IMR-90 (cell line): Measurements from ENCODE around the gene SLC5A3. TPM values are rescaled to one million over a fixed set of nuclear protein-coding genes. Genes with fewer than 3 reads are reported as not detected.

Source experiments
- ATAC-seq: fragments of 200-7000 bp; cut with Tn5 transposase; 2 replicates; pipeline ENCODE4 v1.9.1; 2020; ENCODE audit warnings: low read depth, mild to moderate bottlenecking, moderate library complexity
- BruUV-seq: library from RNA; stranded (reverse); fragments of 400-500 nt; replicated peaks from 2 replicates; lab custom pipeline; 2021; lab: Mats Ljungman, UMichigan
- CTCF ChIA-PET: fragments of 300-600 bp; formaldehyde crosslinking; extraction: SDS; loops from one replicate; lab custom pipeline; 2021; ENCODE audit warnings: antibody characterized with exemption; lab: Yijun Ruan, JAX
- POLR2A ChIA-PET: fragments of 300-600 bp; sonication (Branson Sonifier 250); formaldehyde crosslinking; loops from one replicate; lab custom pipeline; 2022; ENCODE audit warnings: antibody characterized with exemption; ENCODE audit not compliant: unreplicated experiment; lab: Charles Lee
- DNase-seq: peaks from one replicate; pipeline ENCODE4 v3.0.0; 2013
- H2AFZ ChIP-seq: replicated peaks from 2 replicates; pipeline ENCODE3; 2013; ENCODE audit warnings: low read length, mild to moderate bottlenecking; ENCODE audit not compliant: poor library complexity
- H2AK5ac ChIP-seq: 2 replicates; pipeline ENCODE4 v1.6.1; 2013; ENCODE audit warnings: low read depth, low read length, inconsistent platforms
- H2AK9ac ChIP-seq: replicated peaks from 2 replicates; pipeline ENCODE3; 2013; ENCODE audit warnings: mild to moderate bottlenecking, low read depth, low read length, moderate library complexity; ENCODE audit not compliant: poor library complexity
- H2BK120ac ChIP-seq: 2 replicates; pipeline ENCODE4 v1.6.1; 2013; ENCODE audit warnings: low read depth, low read length, inconsistent platforms
- H2BK15ac ChIP-seq: 3 replicates; pipeline ENCODE4 v1.6.1; 2013; ENCODE audit warnings: low read depth, low read length, inconsistent platforms
- H2BK20ac ChIP-seq: 2 replicates; pipeline ENCODE4 v1.6.1; 2013; ENCODE audit warnings: low read depth, mild to moderate bottlenecking, inconsistent platforms, low read length, moderate library complexity
- H2BK5ac ChIP-seq: 2 replicates; pipeline ENCODE4 v1.6.1; 2013; ENCODE audit warnings: mild to moderate bottlenecking, low read depth, low read length, inconsistent platforms; ENCODE audit not compliant: poor library complexity, severe bottlenecking
- H3K14ac ChIP-seq: replicated peaks from 2 replicates; pipeline ENCODE4 v1.6.1; 2013; ENCODE audit warnings: low read depth, low read length, inconsistent platforms
- H3K18ac ChIP-seq: 2 replicates; pipeline ENCODE4 v1.6.1; 2013; ENCODE audit warnings: low read depth, low read length, control low read depth
- H3K23ac ChIP-seq: 2 replicates; pipeline ENCODE4 v1.6.1; 2013; ENCODE audit warnings: low read depth, low read length, inconsistent platforms
- H3K27ac ChIP-seq: 2 replicates; pipeline ENCODE4 v1.5.1; 2013; ENCODE audit warnings: mild to moderate bottlenecking, control low read depth, low read length; ENCODE audit not compliant: insufficient read depth
- H3K27me3 ChIP-seq: 2 replicates; pipeline ENCODE4 v1.6.1; 2013; ENCODE audit warnings: low read length; ENCODE audit not compliant: control insufficient read depth, insufficient read depth
- H3K36me3 ChIP-seq: 2 replicates; pipeline ENCODE4 v1.6.1; 2013; ENCODE audit warnings: low read length, mixed read lengths; ENCODE audit not compliant: control insufficient read depth, insufficient read depth
- H3K4ac ChIP-seq: 2 replicates; pipeline ENCODE4 v1.6.1; 2013; ENCODE audit warnings: low read depth, low read length, inconsistent platforms
- H3K4me1 ChIP-seq: 2 replicates; pipeline ENCODE4 v1.6.1; 2013; ENCODE audit warnings: low read length, mixed read lengths; ENCODE audit not compliant: control insufficient read depth, insufficient read depth
- H3K4me2 ChIP-seq: 2 replicates; pipeline ENCODE4 v1.6.1; 2013; ENCODE audit warnings: low read depth, mild to moderate bottlenecking, control low read depth, low read length, moderate library complexity
- H3K4me3 ChIP-seq: 2 replicates; pipeline ENCODE4 v1.5.1; 2013; ENCODE audit warnings: low read depth, mild to moderate bottlenecking, control low read depth, low read length, moderate library complexity; ENCODE audit not compliant: insufficient read depth
- H3K56ac ChIP-seq: 2 replicates; pipeline ENCODE4 v1.6.1; 2013; ENCODE audit warnings: low read length, inconsistent platforms; ENCODE audit not compliant: insufficient read depth; ENCODE audit errors: extremely low read depth
- H3K79me1 ChIP-seq, 2 experiments: 2 replicates each; pipeline ENCODE4 v1.6.1; 2013; ENCODE audit warnings: low read length in 2 of 2, inconsistent platforms in 1 of 2, low read depth in 1 of 2
- H3K9ac ChIP-seq: 2 replicates; pipeline ENCODE4 v1.6.1; 2013; ENCODE audit warnings: low read depth, low read length, control low read depth
- H3K9me1 ChIP-seq: 2 replicates; pipeline ENCODE4 v1.6.1; 2013; ENCODE audit warnings: low read length, inconsistent platforms; ENCODE audit not compliant: insufficient read depth
- H3K9me3 ChIP-seq: 2 replicates; pipeline ENCODE4 v1.6.1; 2013; ENCODE audit warnings: low read length; ENCODE audit not compliant: control insufficient read depth, insufficient read depth
- H4K20me1 ChIP-seq: 2 replicates; pipeline ENCODE4 v1.6.1; 2013; ENCODE audit warnings: low read length, inconsistent platforms; ENCODE audit not compliant: insufficient read depth
- H4K5ac ChIP-seq: 2 replicates; pipeline ENCODE4 v1.6.1; 2013; ENCODE audit warnings: mild to moderate bottlenecking, low read depth, low read length, control low read depth
- H4K8ac ChIP-seq, 2 experiments: 2 replicates each; pipeline ENCODE4 v1.6.1; 2013; ENCODE audit warnings: low read depth in 2 of 2, low read length in 2 of 2, control low read depth in 1 of 2, inconsistent platforms in 1 of 2
- H4K91ac ChIP-seq: 2 replicates; pipeline ENCODE4 v1.6.1; 2013; ENCODE audit warnings: low read depth, low read length, inconsistent platforms; ENCODE audit not compliant: insufficient read depth
- MAFK ChIP-seq: IDR thresholded peaks from 2 replicates; pipeline ENCODE4 v1.6.1; 2012; ENCODE audit warnings: low read depth, low read length, improper control_type of control experiment
- RFX5 ChIP-seq: IDR thresholded peaks from 2 replicates; pipeline ENCODE4 v1.8.0; 2012; ENCODE audit warnings: low read depth, mild to moderate bottlenecking, low read length, moderate library complexity
- dilution Hi-C: fragments of 300-500 bp; cut with HindIII; formaldehyde crosslinking; loops from one replicate; pipeline ENCODE4 v1.14.3; 2018; ENCODE audit warnings: low sequenced_read_pairs; ENCODE audit not compliant: unreplicated experiment
- in situ Hi-C: fragments of 300-500 bp; cut with MboI; formaldehyde crosslinking; loops from 3 replicates; pipeline ENCODE4 v1.14.3; 2019; ENCODE audit warnings: low sequenced_read_pairs, inconsistent platforms, mixed read lengths
- intact Hi-C: fragments of 100-400 bp; cut with micrococcal nuclease; formaldehyde crosslinking; loops from 2 replicates; pipeline ENCODE4 v1.10.0; 2022
- polyA plus RNA-seq, 3 experiments: library from polyadenylated mRNA; depleted of rRNA; stranded (reverse); fragments of >200 nt; gene quantifications; 2 replicates each; pipeline ENCODE4 v1.2.3, GENCODE V29; 2012; ENCODE audit warnings: low replicate concordance in 1 of 3
- total RNA-seq: library from RNA; depleted of rRNA; stranded (reverse); fragments of >200 nt; gene quantifications from 2 replicates; pipeline ENCODE4 v1.2.3, GENCODE V29; 2012

SLC5A3 gene
- total and polyA plus RNA-seq, 2 of the 4 experiments (the other 2 are of a cell fraction), result 1.8 to 9.9 TPM

GRCh38 chr21:34047835-34048234 is 25.5 kb upstream of the SLC5A3 start:
- H2BK5ac ChIP-seq, result no peak overlapping the region
- peaks cover 4% of the 10 kb centered on the region for H3K27me3 ChIP-seq
- H2BK120ac ChIP-seq, result no peak overlapping the region
- ATAC-seq (no peak), DNase-seq (no peak)
- H2AK9ac ChIP-seq, result no peak overlapping the region
- no peak overlapping the region for H2BK15ac ChIP-seq
- H3K9me3 ChIP-seq, result no peaks in the 10 kb centered on the region
- H3K23ac ChIP-seq, result no peak overlapping the region
- no peak overlapping the region for H2AFZ ChIP-seq
- H3K14ac ChIP-seq, result no peak overlapping the region
- no peak overlapping the region for H3K27ac ChIP-seq
- H3K79me1 ChIP-seq, result no peaks in the 10 kb centered on the region
- no peak overlapping the region for H2BK20ac ChIP-seq
- H3K36me3 ChIP-seq, result no peaks in the 10 kb centered on the region
- no peak overlapping the region for H3K4me3 ChIP-seq
- H4K91ac ChIP-seq, result no peak overlapping the region
- CTCF ChIA-PET, result no interaction called here
- H3K9ac ChIP-seq, result no peak overlapping the region
- POLR2A ChIA-PET, result no interaction called here
- H3K9me1 ChIP-seq, result no peaks in the 10 kb centered on the region
- dilution Hi-C loops (no loop called here), in situ Hi-C loops (no loop called here), intact Hi-C loops (no loop called here)
- BruUV-seq, result no TSS peak
- H2AK5ac ChIP-seq, result no peak overlapping the region
- no peak overlapping the region for H4K5ac ChIP-seq
- H3K56ac ChIP-seq, result no peak overlapping the region
- no peak overlapping the region for H4K8ac ChIP-seq
- no peak overlapping the region for H3K4ac ChIP-seq
- peak; percentile 59 for TF ChIP-seq MAFK
- no peak for TF ChIP-seq RFX5
- H3K4me1 ChIP-seq, result no peaks in the 10 kb centered on the region
- no peak overlapping the region for H3K18ac ChIP-seq
- no peaks in the 10 kb centered on the region for H4K20me1 ChIP-seq
- no peak overlapping the region for H3K4me2 ChIP-seq
